ENCODE data around the gene CD79A. TPM values are rescaled to one million over a fixed set of nuclear protein-coding genes. Genes with fewer than 3 reads are reported as not detected.

The CD79A gene
- total RNA-seq, 1 experiment from 2014 or later, result 0.82 TPM

DNA sequence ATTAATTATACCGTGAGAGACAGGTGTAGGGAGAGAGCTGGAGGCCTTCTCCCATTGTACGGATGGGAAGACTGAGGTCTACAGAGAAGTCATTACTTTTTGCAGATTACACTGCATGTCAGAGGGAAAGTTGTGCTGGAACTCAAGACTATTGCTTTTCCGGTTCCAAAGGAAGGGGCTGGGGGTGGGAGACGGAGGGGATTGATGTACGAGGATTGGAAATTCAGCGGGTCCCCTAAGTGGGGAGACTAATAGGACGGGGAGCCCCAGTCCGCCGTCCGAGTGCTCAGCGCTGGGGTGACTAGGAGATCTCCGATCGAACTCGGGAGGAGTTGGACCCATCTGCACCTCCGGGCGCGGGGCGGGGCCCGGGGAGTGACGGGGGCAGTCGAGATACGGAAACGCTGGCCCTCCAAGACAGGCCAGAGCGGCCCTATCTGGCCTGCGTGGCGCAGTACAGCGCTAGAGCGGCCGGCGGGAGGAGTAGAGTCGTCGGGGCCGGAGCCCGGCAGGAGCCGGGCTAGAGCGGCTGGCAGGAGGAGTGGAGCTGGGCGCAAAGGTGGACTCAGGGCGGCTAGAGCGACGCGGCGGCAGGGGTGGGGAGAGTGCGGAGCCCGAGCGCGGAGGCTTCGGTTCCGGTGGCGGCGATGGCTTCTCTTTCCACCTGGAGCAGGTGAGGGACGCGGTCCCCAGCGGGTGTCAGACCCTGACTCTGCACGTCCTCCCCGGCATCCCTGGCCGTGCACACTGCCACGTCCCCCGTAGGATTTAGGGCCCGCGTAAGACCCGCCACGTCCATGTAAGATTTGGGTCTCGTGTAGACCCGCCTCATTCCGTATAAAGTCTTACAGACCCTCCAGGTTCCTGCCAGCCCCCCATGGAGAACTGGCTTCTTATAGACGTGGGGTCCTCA is 7.0 kb downstream of the CD79A start:
- peak overlapping the region; percentile 91 for H3K4me3 Mint-ChIP-seq (ENCODE audit: unreplicated experiment)
- peak overlapping the region; percentile 89 for H3K4me3 ChIP-seq (ENCODE audit: low read depth, low read length)
- H3K4me1 ChIP-seq, result peaks cover 24% of the 10 kb centered on the region
- H3K9me3 ChIP-seq, result no peaks in the 10 kb centered on the region
- peak overlapping the region; percentile 83 for H3K27ac Mint-ChIP-seq (ENCODE audit: unreplicated experiment)
- TF ChIP-seq, protein P1, sequence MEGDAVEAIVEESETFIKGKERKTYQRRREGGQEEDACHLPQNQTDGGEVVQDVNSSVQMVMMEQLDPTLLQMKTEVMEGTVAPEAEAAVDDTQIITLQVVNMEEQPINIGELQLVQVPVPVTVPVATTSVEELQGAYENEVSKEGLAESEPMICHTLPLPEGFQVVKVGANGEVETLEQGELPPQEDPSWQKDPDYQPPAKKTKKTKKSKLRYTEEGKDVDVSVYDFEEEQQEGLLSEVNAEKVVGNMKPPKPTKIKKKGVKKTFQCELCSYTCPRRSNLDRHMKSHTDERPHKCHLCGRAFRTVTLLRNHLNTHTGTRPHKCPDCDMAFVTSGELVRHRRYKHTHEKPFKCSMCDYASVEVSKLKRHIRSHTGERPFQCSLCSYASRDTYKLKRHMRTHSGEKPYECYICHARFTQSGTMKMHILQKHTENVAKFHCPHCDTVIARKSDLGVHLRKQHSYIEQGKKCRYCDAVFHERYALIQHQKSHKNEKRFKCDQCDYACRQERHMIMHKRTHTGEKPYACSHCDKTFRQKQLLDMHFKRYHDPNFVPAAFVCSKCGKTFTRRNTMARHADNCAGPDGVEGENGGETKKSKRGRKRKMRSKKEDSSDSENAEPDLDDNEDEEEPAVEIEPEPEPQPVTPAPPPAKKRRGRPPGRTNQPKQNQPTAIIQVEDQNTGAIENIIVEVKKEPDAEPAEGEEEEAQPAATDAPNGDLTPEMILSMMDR (IDR thresholded peaks at IDR 0.05; ENCODE audit: insufficient read depth in 1 of 2, low read depth in 1 of 2, low read length in 1 of 2, severe bottlenecking in 1 of 2, unreplicated experiment in 1 of 2), result no peak
- no peaks in the 10 kb centered on the region for H3K9me3 Mint-ChIP-seq (ENCODE audit: unreplicated experiment)
- H3K36me3 ChIP-seq (ENCODE audit: control insufficient read depth, insufficient read depth, low read length), result peaks cover 3% of the 10 kb centered on the region; the same call in 1 of the 2 replicates
- DNase-seq, result peak; percentile 98
- no peaks in the 10 kb centered on the region for H3K27me3 ChIP-seq (replicated peaks; ENCODE audit: control insufficient read depth, insufficient read depth, low read length)
- POLR2A ChIA-PET, result interaction anchor here (0.6 to 2.3 kb wide), 5 partner anchors 11 to 68 kb away, joined by 4 to 13 read pairs (median 4); partner anchors contain the start of genes ERFL and RPS19
- CTCF ChIA-PET, result interaction anchor here (0.6 to 1.4 kb wide), 7 partner anchors 9 to 74 kb away, joined by 3 to 12 read pairs (median 3); partner anchors contain the start of gene RPS19
- peaks cover 31% of the 10 kb centered on the region for H3K4me1 Mint-ChIP-seq (ENCODE audit: low read depth, unreplicated experiment)
- H3K27me3 Mint-ChIP-seq (ENCODE audit: insufficient read depth, unreplicated experiment), result peaks cover 3% of the 10 kb centered on the region
- H3K36me3 Mint-ChIP-seq (ENCODE audit: insufficient read depth, unreplicated experiment), result peaks cover 11% of the 10 kb centered on the region
- BruUV-seq (replicated peaks), result TSS peak; percentile 96
- intact Hi-C loops (cut with micrococcal nuclease; ENCODE audit: unreplicated experiment), result loop anchor here (1.0 to 5.0 kb wide), 4 partner anchors 20 to 193 kb away; partner anchors contain the start of genes RABAC1 and ZNF574

DNA sequence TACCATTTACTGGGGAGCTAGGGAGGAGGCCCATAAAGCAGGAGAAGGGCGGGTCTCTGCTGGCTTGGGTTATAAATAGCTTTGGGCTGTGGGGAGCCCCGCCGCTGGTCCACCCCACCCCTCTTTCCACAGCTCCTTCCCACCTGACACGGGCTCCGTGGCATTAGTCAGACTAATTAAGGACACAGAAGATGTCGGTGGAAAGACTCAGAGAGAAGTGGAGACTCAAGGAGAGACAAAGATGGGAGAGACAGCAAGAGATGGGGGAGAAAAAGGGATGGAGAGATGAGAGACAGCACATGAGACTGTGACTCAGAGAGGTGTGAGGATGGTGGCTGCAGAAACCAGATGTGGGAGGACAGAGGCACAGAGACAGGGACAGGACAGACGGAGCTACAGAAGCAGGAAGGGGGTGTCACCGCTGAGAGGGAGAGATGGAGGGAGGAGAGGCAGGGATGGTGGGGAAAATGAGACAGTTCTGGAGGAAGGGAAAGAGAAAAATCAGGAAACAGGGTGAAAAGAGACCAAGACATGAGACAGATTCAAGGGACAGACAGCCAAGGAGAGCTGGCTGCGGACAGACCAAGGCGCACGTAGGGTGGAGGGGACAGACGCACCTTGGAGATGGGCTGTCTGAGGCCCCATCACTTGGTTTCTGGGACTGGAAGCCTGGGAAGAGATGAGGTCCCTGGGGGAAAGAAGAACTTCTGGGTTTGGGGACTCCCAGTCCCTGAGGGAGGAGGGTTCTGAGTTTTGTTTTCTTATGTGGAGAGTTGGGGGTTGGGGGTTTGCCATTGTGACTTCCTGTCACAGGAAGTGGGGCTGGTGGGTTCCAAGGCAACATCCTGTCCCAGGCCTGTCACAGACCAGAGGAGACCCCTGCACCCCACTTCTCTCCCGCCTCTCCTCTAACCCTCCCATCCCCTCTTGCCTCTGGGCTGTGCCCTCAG is 10.0 kb downstream of the CD79A start:
- Mint-ChIP-seq H3K27ac (ENCODE audit: unreplicated experiment) (peak overlapping the region; percentile 47), H3K36me3 (ENCODE audit: insufficient read depth, unreplicated experiment) (peaks cover 16% of the 10 kb centered on the region), H3K4me1 (ENCODE audit: low read depth, unreplicated experiment) (peaks cover 31% of the 10 kb centered on the region), H3K4me3 (ENCODE audit: unreplicated experiment) (peak overlapping the region; percentile 40), H3K9me3 (ENCODE audit: unreplicated experiment) (no peaks in the 10 kb centered on the region), H3K27me3 (ENCODE audit: insufficient read depth, unreplicated experiment) (peaks cover 3% of the 10 kb centered on the region)
- POLR2A ChIA-PET, result interaction anchor here (0.6 kb wide), 1 partner anchor 27 kb away, joined by 3 read pairs; the partner anchor contains the start of gene RPS19
- H3K4me1 ChIP-seq, result peaks cover 24% of the 10 kb centered on the region
- intact Hi-C loops (cut with micrococcal nuclease; ENCODE audit: unreplicated experiment), result loop anchor here (1.0 to 2.0 kb wide), 2 partner anchors 14 to 64 kb away; no protein-coding TSS in a partner anchor
- no peak for DNase-seq
- no peaks in the 10 kb centered on the region for H3K9me3 ChIP-seq
- no TSS peak for BruUV-seq (replicated peaks)
- TF ChIP-seq, protein P1 (IDR thresholded peaks at IDR 0.05; ENCODE audit: insufficient read depth in 1 of 2, low read depth in 1 of 2, low read length in 1 of 2, severe bottlenecking in 1 of 2, unreplicated experiment in 1 of 2), result no peak
- CTCF ChIA-PET, result interaction anchor here (1.0 to 2.7 kb wide), 6 partner anchors 14 to 189 kb away, joined by 3 to 17 read pairs (median 4); partner anchors contain the start of gene ZNF574
- H3K4me3 ChIP-seq (ENCODE audit: low read depth, low read length), result 0 out of 2 replicates have a peak overlapping the region, but pooled peaks have one; percentile 17
- peaks cover 3% of the 10 kb centered on the region; the same call in 1 of the 2 replicates for H3K36me3 ChIP-seq (ENCODE audit: control insufficient read depth, insufficient read depth, low read length)
- no peaks in the 10 kb centered on the region for H3K27me3 ChIP-seq (replicated peaks; ENCODE audit: control insufficient read depth, insufficient read depth, low read length)
